ENCODE results near the gene ADAMTS3. TPM values are rescaled to one million over a fixed set of nuclear protein-coding genes. Genes with fewer than 3 reads are reported as not detected.

The ADAMTS3 gene
- total and polyA plus RNA-seq, 2 of the 13 experiments (the other 11 are each of a cell fraction or from before 2014, with no cell fraction given) = not detected

- TF ChIP-seq, protein P1, sequence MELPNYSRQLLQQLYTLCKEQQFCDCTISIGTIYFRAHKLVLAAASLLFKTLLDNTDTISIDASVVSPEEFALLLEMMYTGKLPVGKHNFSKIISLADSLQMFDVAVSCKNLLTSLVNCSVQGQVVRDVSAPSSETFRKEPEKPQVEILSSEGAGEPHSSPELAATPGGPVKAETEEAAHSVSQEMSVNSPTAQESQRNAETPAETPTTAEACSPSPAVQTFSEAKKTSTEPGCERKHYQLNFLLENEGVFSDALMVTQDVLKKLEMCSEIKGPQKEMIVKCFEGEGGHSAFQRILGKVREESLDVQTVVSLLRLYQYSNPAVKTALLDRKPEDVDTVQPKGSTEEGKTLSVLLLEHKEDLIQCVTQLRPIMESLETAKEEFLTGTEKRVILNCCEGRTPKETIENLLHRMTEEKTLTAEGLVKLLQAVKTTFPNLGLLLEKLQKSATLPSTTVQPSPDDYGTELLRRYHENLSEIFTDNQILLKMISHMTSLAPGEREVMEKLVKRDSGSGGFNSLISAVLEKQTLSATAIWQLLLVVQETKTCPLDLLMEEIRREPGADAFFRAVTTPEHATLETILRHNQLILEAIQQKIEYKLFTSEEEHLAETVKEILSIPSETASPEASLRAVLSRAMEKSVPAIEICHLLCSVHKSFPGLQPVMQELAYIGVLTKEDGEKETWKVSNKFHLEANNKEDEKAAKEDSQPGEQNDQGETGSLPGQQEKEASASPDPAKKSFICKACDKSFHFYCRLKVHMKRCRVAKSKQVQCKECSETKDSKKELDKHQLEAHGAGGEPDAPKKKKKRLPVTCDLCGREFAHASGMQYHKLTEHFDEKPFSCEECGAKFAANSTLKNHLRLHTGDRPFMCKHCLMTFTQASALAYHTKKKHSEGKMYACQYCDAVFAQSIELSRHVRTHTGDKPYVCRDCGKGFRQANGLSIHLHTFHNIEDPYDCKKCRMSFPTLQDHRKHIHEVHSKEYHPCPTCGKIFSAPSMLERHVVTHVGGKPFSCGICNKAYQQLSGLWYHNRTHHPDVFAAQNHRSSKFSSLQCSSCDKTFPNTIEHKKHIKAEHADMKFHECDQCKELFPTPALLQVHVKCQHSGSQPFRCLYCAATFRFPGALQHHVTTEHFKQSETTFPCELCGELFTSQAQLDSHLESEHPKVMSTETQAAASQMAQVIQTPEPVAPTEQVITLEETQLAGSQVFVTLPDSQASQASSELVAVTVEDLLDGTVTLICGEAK (IDR thresholded peaks at IDR 0.05) = no peak
- TF ChIP-seq, protein P1 (CRISPR knock-in tag; IDR thresholded peaks at IDR 0.05) = no peak
- no peak for TF ChIP-seq TBX2 (CRISPR knock-in tag; IDR thresholded peaks at IDR 0.05; ENCODE audit: borderline replicate concordance)
Observed at GRCh38 chr4:72366601-72367000, 202.4 kb downstream of the ADAMTS3 start (continued).

- Histone ChIP-seq H4K20me1 (ENCODE audit: insufficient read depth, low read length) (no peaks in the 10 kb centered on the region), H3K4me1 (ENCODE audit: insufficient read depth, low read length) (no peaks in the 10 kb centered on the region), H3K79me2 (ENCODE audit: insufficient read depth, low read length) (no peaks in the 10 kb centered on the region), H3K27me3 (ENCODE audit: control insufficient read depth in 1 of 2, insufficient read depth in 2 of 2, low read length in 2 of 2) (no peaks in the 10 kb centered on the region; a peak in 1 of 5 replicates), H3K9me3 (ENCODE audit: low read length) (no peaks in the 10 kb centered on the region), H3K9ac (ENCODE audit: insufficient read depth, low read depth, low read length) (no peak overlapping the region), H3K4me2 (ENCODE audit: low read depth, low read length) (no peak overlapping the region), H3K36me3 (replicated peaks in 1 of 2; ENCODE audit: control insufficient read depth in 1 of 2, insufficient read depth in 2 of 2, low read length in 2 of 2) (no peaks in the 10 kb centered on the region), H3K4me3 (replicated peaks in 1 of 3; ENCODE audit: insufficient read depth in 1 of 3, low read depth in 2 of 3, low read length in 3 of 3) (no peak overlapping the region), H3K27ac (ENCODE audit: extremely low read length, insufficient read depth, low read length) (no peak overlapping the region), H2AFZ (ENCODE audit: low read length) (no peak overlapping the region)
- in situ Hi-C loops (cut with HindIII; ENCODE audit: extremely low pct_ligation_motif_present, low pct_unique_long_range_greater_than_20kb) (no loop called here), intact Hi-C loops (cut with micrococcal nuclease; ENCODE audit: unreplicated experiment) (no loop called here)
- TF ChIP-seq ISX (CRISPR knock-in tag; conservative IDR thresholded peaks at IDR 0.05) = no peak
- TF ChIP-seq HNRNPLL (IDR thresholded peaks at IDR 0.05; ENCODE audit: low read depth, low read length, poor library complexity, severe bottlenecking) = no peak
- TF ChIP-seq ZNF850 (CRISPR knock-in tag; conservative IDR thresholded peaks at IDR 0.05) = no peak
- TF ChIP-seq CC2D1A (CRISPR knock-in tag; IDR thresholded peaks at IDR 0.05) = no peak
- TF ChIP-seq KDM4B (CRISPR knock-in tag; IDR thresholded peaks at IDR 0.05) = no peak
- TF ChIP-seq ZNF292 (CRISPR knock-in tag; IDR thresholded peaks at IDR 0.05; ENCODE audit: borderline replicate concordance, low read depth) = no peak
- no peak for TF ChIP-seq ZNF274 (CRISPR knock-in tag; IDR thresholded peaks at IDR 0.05)
- TF ChIP-seq IRF2 (CRISPR knock-in tag; IDR thresholded peaks at IDR 0.05) = no peak
- TF ChIP-seq EHMT2 (IDR thresholded peaks at IDR 0.05; ENCODE audit: borderline replicate concordance, low read depth, low read length) = no peak
- no peak for TF ChIP-seq ZNF256 (CRISPR knock-in tag; conservative IDR thresholded peaks at IDR 0.05)
- no peak for TF ChIP-seq ZNF431 (CRISPR knock-in tag; IDR thresholded peaks at IDR 0.05; ENCODE audit: borderline replicate concordance, low read depth)
- no peak for TF ChIP-seq ZNF841 (CRISPR knock-in tag; IDR thresholded peaks at IDR 0.05; ENCODE audit: borderline replicate concordance)
- no peak for TF ChIP-seq ZBTB38 (CRISPR knock-in tag; IDR thresholded peaks at IDR 0.05)
- TF ChIP-seq BRD4 (CRISPR knock-in tag; IDR thresholded peaks at IDR 0.05) = no peak
- no peak for TF ChIP-seq ZMYM4 (CRISPR knock-in tag; IDR thresholded peaks at IDR 0.05)
- WGBS (ENCODE audit: low lambda C conversion rate) = 34% methylated on average over 4 of the region's 4 CpGs
- DNase-seq (ENCODE audit: low spot score) (no peak), ATAC-seq (no peak), FAIRE-seq (no peak)
- no TSS peak for BruUV-seq (replicated peaks)
- POLR2A ChIA-PET = no interaction called here
- CTCF ChIA-PET (ENCODE audit: low intra/inter-chr PET ratio, low total read pairs) = no interaction called here
Observed at GRCh38 chr4:72365981-72366380, 203.0 kb downstream of the ADAMTS3 start.

All from HepG2 (cell line).